Smooth muscle cell of the brain vasculature (primary cell): ENCODE measurements around the gene HSD17B1.
"Not testable (repeated sequence)": the region's sequence is repeated elsewhere in the genome, so short reads cannot be mapped to it uniquely, and the experiment has no call there.

Experiments used
- DNase-seq: peaks from one replicate; pipeline ENCODE4 v3.0.0-alpha.2; 2012; ENCODE audit warnings: low read depth, low spot score

Gene HSD17B1

GRCh38 chr17:42547001-42547461 lies 5.7 kb upstream of the HSD17B1 start:
- no peak for DNase-seq

- no peak for DNase-seq
Observed at GRCh38 chr17:42547698-42548069, 5.0 kb upstream of the HSD17B1 start.

GRCh38 chr17:42548070-42548837 lies 4.5 kb upstream of the HSD17B1 start:
- no peak for DNase-seq

DNA sequence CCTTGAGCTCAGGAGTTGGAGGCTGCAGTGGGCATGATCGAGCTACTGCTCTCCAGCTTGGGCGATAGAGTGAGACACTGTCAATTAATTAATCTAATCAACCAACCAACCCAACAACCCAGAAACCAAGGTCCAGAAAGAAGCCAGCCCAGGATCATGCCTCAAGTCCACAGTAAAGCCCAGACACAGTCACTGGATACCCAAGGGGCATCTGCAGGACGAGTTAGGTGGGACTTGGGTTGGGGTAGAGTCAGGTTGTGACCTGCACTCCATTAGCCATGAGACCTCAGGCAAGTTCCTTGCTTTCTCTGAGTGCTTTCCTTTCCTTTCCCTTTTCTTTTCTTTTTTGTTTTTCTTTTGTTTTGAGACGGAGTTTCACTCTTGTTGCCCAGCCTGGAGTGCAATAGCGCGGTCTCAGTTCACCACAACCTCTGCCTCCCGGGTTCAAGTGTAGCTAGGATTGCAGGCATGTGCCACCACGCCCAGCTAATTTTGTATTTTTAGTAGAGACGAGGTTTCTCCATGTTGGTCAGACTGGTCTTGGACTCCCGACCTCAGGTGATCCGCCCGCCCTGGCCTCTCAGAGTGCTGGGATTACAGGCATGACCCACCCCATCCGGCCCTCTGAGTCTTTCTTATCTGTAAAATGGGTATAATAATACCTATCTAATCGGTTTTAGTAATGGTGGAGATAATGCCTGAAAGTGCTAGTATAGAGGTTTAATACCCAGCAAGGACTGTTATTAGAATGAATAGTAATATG lies 3.5 kb upstream of the HSD17B1 start:
- no peak for DNase-seq

GRCh38 chr17:42553161-42553818 lies 567 bp downstream of the HSD17B1 start:
- DNase-seq, result no peak

GRCh38 chr17:42553866-42554249 lies 1.1 kb downstream of the HSD17B1 start:
- no peak for DNase-seq

- peak; percentile 62 for DNase-seq
Observed at GRCh38 chr17:42554250-42555121, 1.8 kb downstream of the HSD17B1 start.

DNA sequence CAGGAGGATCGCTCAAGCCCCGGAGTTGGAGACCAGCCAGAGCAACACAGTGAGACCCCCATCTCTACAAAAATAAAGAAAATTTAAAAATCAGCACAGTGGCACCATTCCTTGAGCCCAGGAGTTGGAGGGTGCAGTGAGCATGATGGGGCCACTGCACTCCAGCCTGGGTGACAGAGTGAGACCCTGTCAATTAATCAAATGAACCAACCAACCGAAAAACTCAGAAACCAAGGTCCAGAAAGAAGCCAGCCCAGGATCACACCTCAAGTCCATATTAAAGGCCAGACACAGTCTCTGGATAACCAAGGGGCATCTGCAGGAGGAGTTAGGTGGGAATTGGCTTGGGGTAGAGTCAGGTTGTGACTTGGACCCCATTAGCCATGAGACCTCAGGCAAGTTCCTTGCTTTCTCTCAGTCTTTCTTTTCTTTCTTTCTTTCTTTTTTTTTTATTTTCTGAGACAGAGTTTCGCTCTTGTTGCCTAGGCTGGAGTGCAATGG lies 2.4 kb downstream of the HSD17B1 start:
- DNase-seq, result no peak

DNA sequence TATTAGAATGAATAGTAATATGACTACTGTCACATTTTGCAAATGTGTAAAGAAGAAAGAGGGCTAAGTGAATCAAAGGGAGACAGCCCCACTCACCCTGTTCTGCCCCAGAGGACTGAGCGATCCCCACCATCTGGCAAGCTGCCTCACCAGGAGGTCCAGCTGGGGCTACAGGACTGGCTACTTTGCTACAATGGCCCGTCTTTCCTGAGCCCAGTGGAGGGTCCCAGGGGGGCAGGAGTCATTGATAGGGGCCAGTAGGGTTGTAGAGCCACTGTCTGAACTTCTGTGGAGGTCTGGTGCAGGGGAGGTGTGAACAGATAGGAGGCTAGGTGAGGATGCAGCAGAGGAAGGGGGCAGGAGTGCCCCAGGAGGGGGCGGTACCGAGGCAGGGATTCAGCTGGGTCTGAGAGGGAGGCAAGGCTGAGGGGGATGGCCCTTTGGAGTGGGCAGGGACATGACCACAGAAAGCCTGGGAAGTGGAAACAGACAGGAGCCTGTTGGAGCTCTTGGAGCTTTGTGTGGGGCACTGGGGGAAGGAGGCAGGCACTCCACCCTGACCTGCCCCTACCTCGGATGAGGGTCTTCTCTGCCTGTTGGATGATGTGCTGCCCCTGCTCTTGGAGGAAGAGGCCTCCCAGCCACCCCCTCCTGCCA lies 3.4 kb downstream of the HSD17B1 start:
- DNase-seq, result not testable (repeated sequence)

GRCh38 chr17:42559075-42559474 lies 6.4 kb downstream of the HSD17B1 start:
- no peak for DNase-seq

- no peak for DNase-seq
Observed at GRCh38 chr17:42560246-42560645, 7.5 kb downstream of the HSD17B1 start.

GRCh38 chr17:42561897-42562387 lies 9.2 kb downstream of the HSD17B1 start, which contains the start of gene COASY:
Gene COASY (plus strand): TSS chr17:42562148. CDS start chr17:42562623, 475 bp downstream.
- DNase-seq, result peak; percentile 95

- DNase-seq, result no peak
Observed at GRCh38 chr17:42562388-42563142, 9.8 kb downstream of the HSD17B1 start.

- DNase-seq, result no peak
Observed at GRCh38 chr17:42563143-42563509, 10.4 kb downstream of the HSD17B1 start.

GRCh38 chr17:42563543-42563942 lies 10.8 kb downstream of the HSD17B1 start:
- no peak for DNase-seq

GRCh38 chr17:42563950-42564349 lies 11.2 kb downstream of the HSD17B1 start:
- DNase-seq, result no peak

- no peak for DNase-seq
Observed at GRCh38 chr17:42564815-42565522, 12.2 kb downstream of the HSD17B1 start.

DNA sequence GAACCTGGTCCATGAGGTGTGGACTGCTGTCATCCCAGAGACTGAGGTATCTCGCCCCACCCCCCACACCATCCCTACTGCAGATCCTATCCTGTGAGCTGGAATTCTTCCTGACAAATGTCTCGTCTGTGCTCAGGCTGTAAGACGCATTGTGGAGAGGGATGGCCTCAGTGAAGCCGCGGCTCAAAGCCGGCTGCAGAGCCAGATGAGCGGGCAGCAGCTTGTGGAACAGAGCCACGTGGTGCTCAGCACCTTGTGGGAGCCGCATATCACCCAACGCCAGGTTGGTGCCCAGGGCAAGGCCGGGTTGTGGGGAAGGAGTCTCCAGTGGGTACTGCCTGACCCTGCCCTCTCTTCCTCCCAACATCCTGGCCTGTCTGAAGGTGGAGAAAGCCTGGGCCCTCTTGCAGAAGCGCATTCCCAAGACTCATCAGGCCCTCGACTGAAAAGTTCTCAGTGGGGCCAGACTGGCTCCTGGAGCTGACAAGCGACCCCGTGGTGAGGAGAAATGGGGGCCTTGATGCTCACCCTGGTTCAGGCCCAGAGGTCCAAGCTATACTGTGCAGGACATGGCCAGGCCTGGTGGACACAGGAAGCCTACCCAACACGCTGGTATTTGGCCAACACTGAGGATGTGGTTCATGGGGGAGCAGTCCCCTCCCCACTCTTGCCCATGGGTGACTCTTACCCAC lies 12.9 kb downstream of the HSD17B1 start:
- DNase-seq, result no peak
